HFFc6 (cell line): Measurements from ENCODE around the gene NAALADL2. TPM values are rescaled to one million over a fixed set of nuclear protein-coding genes. Genes with fewer than 3 reads are reported as not detected.
"Not testable (repeated sequence)": the region's sequence is repeated elsewhere in the genome, so short reads cannot be mapped to it uniquely, and the experiment has no call there.

Experiments
- DNase-seq: peaks from one replicate; pipeline ENCODE4 v3.0.0-alpha.2; 2018
- H3K27ac Mint-ChIP-seq: 2 replicates; pipeline ENCODE4 v1.8.0; 2020; ENCODE audit warnings: mild to moderate bottlenecking, mixed read lengths
- H3K27me3 Mint-ChIP-seq: 2 replicates; pipeline ENCODE4 v1.8.0; 2021; ENCODE audit warnings: mild to moderate bottlenecking, moderate library complexity, mixed read lengths; ENCODE audit not compliant: insufficient read depth
- H3K36me3 Mint-ChIP-seq: 2 replicates; pipeline ENCODE4 v1.8.0; 2021; ENCODE audit warnings: low read depth, mixed read lengths
- H3K4me1 Mint-ChIP-seq: 2 replicates; pipeline ENCODE4 v1.8.0; 2020; ENCODE audit warnings: low read depth, mixed read lengths
- H3K4me3 Mint-ChIP-seq: 2 replicates; pipeline ENCODE4 v1.8.0; 2020; ENCODE audit warnings: mild to moderate bottlenecking, moderate library complexity, mixed read lengths
- H3K9me3 Mint-ChIP-seq: 2 replicates; pipeline ENCODE4 v1.8.0; 2020; ENCODE audit warnings: mild to moderate bottlenecking, mixed read lengths
- total RNA-seq, 6 experiments: library from RNA; stranded (reverse); fragmentation: NEBNext Ultra II Directional; extraction: Animal tissue kit (Norgen Biotek cat#: 25700); gene quantifications; 2 replicates in 1 of 6; 3 replicates in 5 of 6; pipeline ENCODE4 v1.2.3, GENCODE V29; 2021
- TF ChIP-seq, protein P1 (sequence below): fragments of 200-600 bp; sonication (generic); IDR thresholded peaks from 2 replicates; pipeline ENCODE4 v1.5.0; 2021; ENCODE audit warnings: antibody characterized with exemption, mild to moderate bottlenecking

Gene NAALADL2
- total RNA-seq, 6 experiments from 2014 or later, result 12.0 to 15.2 (median 12.3) TPM

DNA sequence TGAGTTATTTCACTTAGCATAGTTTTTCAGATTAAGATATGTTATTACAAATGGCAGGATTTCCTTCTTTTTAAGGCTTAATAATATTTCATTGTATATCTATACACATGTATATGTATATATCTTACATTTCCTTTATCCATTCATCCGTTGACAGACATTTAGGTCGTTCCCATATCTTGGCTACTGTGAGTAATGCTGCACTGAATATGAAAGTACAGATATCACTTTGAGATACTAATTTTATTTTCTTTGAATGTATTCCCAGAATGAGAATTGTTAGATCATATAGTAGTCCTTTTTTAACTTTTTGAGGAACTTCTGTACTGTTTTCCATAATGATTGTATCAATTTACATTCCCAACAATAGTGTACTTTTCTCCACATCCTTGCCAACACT lies 270.4 kb downstream of the NAALADL2 start:
- H3K4me3 Mint-ChIP-seq, result no peak overlapping the region
- no peak for DNase-seq
- H3K36me3 Mint-ChIP-seq, result peaks cover 9% of the 10 kb centered on the region

DNA sequence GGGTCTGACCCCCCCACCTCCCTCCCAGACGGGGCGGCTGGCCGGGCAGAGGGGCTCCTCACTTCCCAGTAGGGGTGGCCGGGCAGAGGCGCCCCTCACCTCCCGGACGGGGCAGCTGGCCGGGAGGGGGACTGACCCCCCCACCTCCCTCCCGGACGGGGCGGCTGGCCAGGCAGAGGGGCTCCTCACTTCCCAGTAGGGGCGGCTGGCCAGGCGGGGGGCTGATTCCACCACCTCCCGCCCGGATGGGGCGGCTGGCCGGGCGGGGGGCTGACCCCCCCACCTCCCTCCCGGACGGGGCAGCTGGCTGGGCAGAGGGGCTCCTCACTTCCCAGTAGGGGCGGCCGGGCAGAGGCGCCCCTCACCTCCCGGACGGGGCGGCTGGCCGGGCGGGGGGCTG lies 272.7 kb downstream of the NAALADL2 start:
- not testable (repeated sequence) for H3K27ac Mint-ChIP-seq, DNase-seq, H3K4me1 Mint-ChIP-seq, H3K4me3 Mint-ChIP-seq, H3K27me3 Mint-ChIP-seq, H3K36me3 Mint-ChIP-seq
- H3K9me3 Mint-ChIP-seq, result peaks cover 14% of the 10 kb centered on the region

More for the DNA sequence above, 270.4 kb downstream of the NAALADL2 start:
- Mint-ChIP-seq H3K9me3 (peaks cover 14% of the 10 kb centered on the region), H3K27me3 (no peaks in the 10 kb centered on the region), H3K27ac (0 out of 2 replicates have a peak overlapping the region, but pooled peaks have one; percentile 3), H3K4me1 (peaks cover 8% of the 10 kb centered on the region)
- TF ChIP-seq, protein P1, sequence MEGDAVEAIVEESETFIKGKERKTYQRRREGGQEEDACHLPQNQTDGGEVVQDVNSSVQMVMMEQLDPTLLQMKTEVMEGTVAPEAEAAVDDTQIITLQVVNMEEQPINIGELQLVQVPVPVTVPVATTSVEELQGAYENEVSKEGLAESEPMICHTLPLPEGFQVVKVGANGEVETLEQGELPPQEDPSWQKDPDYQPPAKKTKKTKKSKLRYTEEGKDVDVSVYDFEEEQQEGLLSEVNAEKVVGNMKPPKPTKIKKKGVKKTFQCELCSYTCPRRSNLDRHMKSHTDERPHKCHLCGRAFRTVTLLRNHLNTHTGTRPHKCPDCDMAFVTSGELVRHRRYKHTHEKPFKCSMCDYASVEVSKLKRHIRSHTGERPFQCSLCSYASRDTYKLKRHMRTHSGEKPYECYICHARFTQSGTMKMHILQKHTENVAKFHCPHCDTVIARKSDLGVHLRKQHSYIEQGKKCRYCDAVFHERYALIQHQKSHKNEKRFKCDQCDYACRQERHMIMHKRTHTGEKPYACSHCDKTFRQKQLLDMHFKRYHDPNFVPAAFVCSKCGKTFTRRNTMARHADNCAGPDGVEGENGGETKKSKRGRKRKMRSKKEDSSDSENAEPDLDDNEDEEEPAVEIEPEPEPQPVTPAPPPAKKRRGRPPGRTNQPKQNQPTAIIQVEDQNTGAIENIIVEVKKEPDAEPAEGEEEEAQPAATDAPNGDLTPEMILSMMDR, result no peak

DNA sequence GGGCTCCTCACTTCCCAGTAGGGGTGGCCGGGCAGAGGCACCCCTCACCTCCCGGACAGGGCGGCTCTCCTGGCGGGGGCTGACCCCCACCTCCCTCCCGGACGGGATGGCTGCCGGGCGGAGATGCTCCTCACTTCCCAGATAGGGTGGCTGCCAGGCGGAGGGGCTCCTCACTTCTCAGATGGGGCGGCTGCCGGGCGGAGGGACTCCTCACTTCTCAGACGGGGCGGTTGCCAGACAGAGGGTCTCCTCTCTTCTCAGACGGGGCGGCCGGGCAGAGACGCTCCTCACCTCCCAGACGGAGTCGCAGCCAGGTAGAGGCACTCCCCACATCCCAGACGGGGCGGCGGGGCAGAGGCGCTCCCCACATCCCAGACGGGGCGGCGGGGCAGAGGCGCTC lies 273.6 kb downstream of the NAALADL2 start:
- H3K9me3 Mint-ChIP-seq, result peaks cover 14% of the 10 kb centered on the region
- H3K27ac Mint-ChIP-seq, H3K27me3 Mint-ChIP-seq, H3K4me1 Mint-ChIP-seq, H3K4me3 Mint-ChIP-seq, H3K36me3 Mint-ChIP-seq, DNase-seq: not testable (repeated sequence)

DNA sequence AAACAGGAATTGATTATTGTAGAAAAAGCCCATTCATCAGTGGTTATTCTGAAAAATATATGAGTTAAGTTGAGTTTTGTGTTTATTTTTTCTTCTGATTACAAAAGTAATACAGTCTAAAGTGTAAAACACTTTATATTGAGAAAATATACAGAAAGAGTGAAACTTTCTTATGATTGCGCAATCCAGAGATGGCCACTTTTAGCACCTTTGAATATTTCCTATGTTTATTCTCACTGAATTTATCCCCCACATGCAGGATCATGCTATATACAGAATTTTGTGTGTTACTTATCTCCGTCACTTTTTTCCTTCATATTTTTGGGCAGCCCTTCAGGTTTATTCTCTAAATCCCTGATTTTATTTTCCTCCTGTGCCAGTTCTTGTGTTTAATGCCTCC lies 285.2 kb downstream of the NAALADL2 start:
- H3K4me3 Mint-ChIP-seq, result no peak overlapping the region
- no peaks in the 10 kb centered on the region; the same call in 1 of the 2 replicates for H3K36me3 Mint-ChIP-seq
- H3K4me1 Mint-ChIP-seq, result peaks cover 7% of the 10 kb centered on the region
- H3K27ac Mint-ChIP-seq, result no peak overlapping the region
- no peaks in the 10 kb centered on the region for H3K27me3 Mint-ChIP-seq
- no peak for DNase-seq
- TF ChIP-seq, protein P1, result no peak
- H3K9me3 Mint-ChIP-seq, result no peaks in the 10 kb centered on the region

DNA sequence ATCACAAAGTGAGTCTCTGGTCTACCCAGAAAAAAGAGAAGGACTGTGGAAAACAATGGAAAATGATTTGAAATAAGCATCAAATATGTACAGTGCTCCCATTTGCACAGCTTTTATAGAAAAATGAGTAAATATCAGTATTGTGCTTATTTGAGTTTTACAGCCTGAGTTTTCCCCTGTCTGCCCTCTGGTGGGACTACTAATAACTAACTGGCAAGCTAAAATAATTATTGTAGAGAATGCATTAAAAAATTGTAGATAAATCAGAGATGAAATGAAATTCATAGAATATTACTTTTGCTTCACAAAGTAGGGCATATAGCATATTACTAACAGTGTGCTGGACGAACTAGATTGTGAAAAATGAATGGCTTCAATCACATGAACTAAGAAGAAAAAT lies 287.1 kb downstream of the NAALADL2 start:
- no peak overlapping the region for H3K27ac Mint-ChIP-seq
- TF ChIP-seq, protein P1, result peak; percentile 76
- H3K27me3 Mint-ChIP-seq, result no peaks in the 10 kb centered on the region
- no peaks in the 10 kb centered on the region for H3K36me3 Mint-ChIP-seq
- no peak overlapping the region for H3K4me3 Mint-ChIP-seq
- H3K9me3 Mint-ChIP-seq, result no peaks in the 10 kb centered on the region
- peak; percentile 39 for DNase-seq
- peaks cover 15% of the 10 kb centered on the region for H3K4me1 Mint-ChIP-seq

DNA sequence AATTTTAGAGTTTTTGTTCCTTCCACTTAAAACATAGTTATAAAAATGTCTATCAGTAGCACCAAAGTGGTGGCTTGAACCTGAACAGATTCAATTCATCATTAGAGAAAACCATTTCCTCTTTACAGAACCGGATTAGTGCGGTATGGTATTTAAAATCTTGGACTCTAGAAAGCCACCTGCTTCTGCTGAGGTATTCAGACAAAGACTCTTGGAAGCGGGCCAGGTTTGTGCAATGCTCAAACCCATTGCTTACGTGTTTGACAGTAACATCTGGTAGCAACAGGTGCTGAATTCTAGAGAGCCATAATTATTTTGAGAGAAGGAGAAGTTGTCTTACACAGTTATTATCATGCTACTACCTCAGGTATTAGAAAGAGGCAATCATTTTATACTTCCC lies 290.5 kb downstream of the NAALADL2 start:
- Mint-ChIP-seq H3K27ac (no peak overlapping the region), H3K9me3 (no peaks in the 10 kb centered on the region), H3K36me3 (no peaks in the 10 kb centered on the region), H3K4me1 (peaks cover 16% of the 10 kb centered on the region), H3K4me3 (no peak overlapping the region), H3K27me3 (no peaks in the 10 kb centered on the region)
- no peak for DNase-seq
- TF ChIP-seq, protein P1, result no peak
